Uterus (tissue), 4 donors: ENCODE data around the gene BRMS1L. TPM values are rescaled to one million over a fixed set of nuclear protein-coding genes. Genes with fewer than 3 reads are reported as not detected.

Source experiments
- DNase-seq, 2 donors: peaks; one replicate each; pipeline ENCODE4 v3.0.0-alpha.2; 2019 to 2020
- H3K27ac ChIP-seq, 2 donors: fragments of 200-600 bp; sonication (generic); 1 replicate in 1 of 2; 2 replicates in 1 of 2; pipeline ENCODE4 v1.5.1; 2016 to 2018
- H3K27me3 ChIP-seq, 2 donors: fragments of 200-600 bp; sonication (generic); one replicate each; pipeline ENCODE4 v1.5.1; 2018 to 2019; ENCODE audit warnings: control low read depth in 1 of 2
- H3K36me3 ChIP-seq, 2 donors: fragments of 200-600 bp; sonication (generic); one replicate each; pipeline ENCODE4 v1.5.1; 2019; ENCODE audit warnings: control low read depth in 1 of 2
- H3K4me1 ChIP-seq, 2 donors: fragments of 200-600 bp; sonication (generic); one replicate each; pipeline ENCODE4 v1.5.1; 2018 to 2019; ENCODE audit warnings: control low read depth in 1 of 2
- H3K4me3 ChIP-seq, 2 donors: fragments of 200-600 bp; sonication (generic); 1 replicate in 1 of 2; 2 replicates in 1 of 2; pipeline ENCODE4 v1.5.1; 2018 to 2019; ENCODE audit warnings: mild to moderate bottlenecking in 1 of 2
- H3K9me3 ChIP-seq, 2 donors: fragments of 200-600 bp; sonication (generic); one replicate each; pipeline ENCODE4 v1.5.1; 2019; ENCODE audit warnings: control low read depth in 1 of 2
- POLR2A ChIP-seq, 2 donors: fragments of 450-650 bp; IDR thresholded peaks; one replicate each; pipeline ENCODE4 v1.6.1; 2016; ENCODE audit warnings: antibody characterized with exemption in 2 of 2, mild to moderate bottlenecking in 1 of 2, moderate library complexity in 1 of 2
- intact Hi-C: fragments of 100-400 bp; cut with DNase I; formaldehyde crosslinking; loops from one replicate; pipeline ENCODE4 v1.15.1; 2023; ENCODE audit warnings: low total_unique reads
- total RNA-seq, 4 donors: library from RNA; depleted of rRNA in 3 of 4; stranded (reverse); fragments of >200 nt in 3 of 4; gene quantifications; one replicate each; pipeline versions ENCODE4 v1.1.0 to v1.2.4, GENCODE V29; 2014 to 2023
- TF ChIP-seq, protein P1 (sequence below), 4 experiments: fragments of 200-600 bp in 2 of 4; fragments of 450-650 bp in 2 of 4; sonication (generic) in 2 of 4; IDR thresholded peaks; one replicate each; pipeline ENCODE4 v1.5.1; 2016 to 2019; ENCODE audit warnings: antibody characterized with exemption in 4 of 4, mild to moderate bottlenecking in 2 of 4, moderate library complexity in 1 of 4
- donor health status: DM: yes; HTN: yes; CAD: no.

BRMS1L gene
- total RNA-seq, 4 donors from 2014 or later, result 1.5 to 16.3 (median 8.5) TPM

DNA sequence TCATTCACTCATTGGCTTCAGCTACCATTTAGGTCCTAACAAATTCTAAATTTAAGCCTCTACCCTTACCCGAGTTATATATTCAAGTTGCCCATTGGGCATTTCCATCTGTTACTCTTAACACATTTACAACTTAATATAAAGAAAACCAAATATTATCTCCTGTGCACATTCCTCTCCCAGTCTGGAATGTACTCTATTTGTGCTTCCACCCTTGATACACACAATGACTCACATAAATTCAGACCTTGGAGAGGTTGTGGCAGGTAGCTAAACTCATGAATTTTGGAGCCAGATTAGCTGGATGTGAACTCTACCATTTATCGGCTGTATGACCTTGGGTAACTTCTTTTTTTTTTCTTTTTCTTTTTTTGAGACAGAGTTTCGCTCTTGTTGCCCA is 51.1 kb downstream of the BRMS1L start:
- no peaks in the 10 kb centered on the region for H3K36me3 ChIP-seq
- TF ChIP-seq, protein P1, sequence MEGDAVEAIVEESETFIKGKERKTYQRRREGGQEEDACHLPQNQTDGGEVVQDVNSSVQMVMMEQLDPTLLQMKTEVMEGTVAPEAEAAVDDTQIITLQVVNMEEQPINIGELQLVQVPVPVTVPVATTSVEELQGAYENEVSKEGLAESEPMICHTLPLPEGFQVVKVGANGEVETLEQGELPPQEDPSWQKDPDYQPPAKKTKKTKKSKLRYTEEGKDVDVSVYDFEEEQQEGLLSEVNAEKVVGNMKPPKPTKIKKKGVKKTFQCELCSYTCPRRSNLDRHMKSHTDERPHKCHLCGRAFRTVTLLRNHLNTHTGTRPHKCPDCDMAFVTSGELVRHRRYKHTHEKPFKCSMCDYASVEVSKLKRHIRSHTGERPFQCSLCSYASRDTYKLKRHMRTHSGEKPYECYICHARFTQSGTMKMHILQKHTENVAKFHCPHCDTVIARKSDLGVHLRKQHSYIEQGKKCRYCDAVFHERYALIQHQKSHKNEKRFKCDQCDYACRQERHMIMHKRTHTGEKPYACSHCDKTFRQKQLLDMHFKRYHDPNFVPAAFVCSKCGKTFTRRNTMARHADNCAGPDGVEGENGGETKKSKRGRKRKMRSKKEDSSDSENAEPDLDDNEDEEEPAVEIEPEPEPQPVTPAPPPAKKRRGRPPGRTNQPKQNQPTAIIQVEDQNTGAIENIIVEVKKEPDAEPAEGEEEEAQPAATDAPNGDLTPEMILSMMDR (IDR thresholded peaks at IDR 0.05), result no peak
- no peak for TF ChIP-seq POLR2A (IDR thresholded peaks at IDR 0.05)
- intact Hi-C loops, result no loop called here
- no peak overlapping the region for H3K27ac ChIP-seq
- no peak for DNase-seq
- no peaks in the 10 kb centered on the region for H3K9me3 ChIP-seq
- no peak overlapping the region for H3K4me3 ChIP-seq
- H3K27me3 ChIP-seq, result no peaks in the 10 kb centered on the region
- H3K4me1 ChIP-seq, result no peaks in the 10 kb centered on the region

DNA sequence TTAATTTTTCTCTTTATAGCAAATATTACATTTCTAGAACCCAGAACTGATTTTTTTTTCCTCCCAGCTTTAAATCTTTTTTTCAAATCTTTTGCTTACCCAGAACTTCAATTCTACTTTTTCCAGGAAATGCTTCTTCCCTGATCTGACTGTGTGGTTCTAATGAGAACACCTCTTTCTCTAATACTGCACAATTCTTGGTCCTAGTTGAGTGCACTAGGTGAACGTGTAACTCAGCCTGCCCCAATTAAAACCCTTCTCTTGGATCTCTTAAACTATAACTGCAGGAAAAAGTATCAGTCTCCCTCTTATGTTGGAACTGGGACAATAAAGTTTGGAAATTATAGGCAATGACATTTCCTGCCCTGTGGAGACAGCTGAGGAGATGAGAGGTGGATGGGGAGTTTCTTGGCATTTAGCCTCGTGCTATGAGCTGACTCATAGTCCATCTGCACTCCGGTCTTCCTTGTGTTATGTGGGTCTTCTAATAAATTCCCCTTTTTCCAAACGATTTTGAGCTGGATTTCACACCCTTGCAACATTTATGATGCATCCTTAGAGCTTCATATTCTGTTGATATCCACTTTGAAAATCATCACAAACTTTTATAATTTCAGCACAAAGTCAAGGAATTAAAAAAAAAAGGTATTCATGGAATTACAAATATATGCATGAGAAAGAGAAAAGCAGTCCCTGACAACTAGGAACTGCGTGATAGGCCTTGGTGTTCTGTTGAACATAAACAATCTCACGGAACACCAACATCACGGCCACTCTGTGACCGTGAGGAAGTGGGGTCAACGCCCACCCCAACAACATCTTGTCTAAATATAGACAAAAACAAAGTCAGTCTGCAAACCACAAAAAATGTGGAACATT is 52.4 kb downstream of the BRMS1L start:
- no peaks in the 10 kb centered on the region for H3K9me3 ChIP-seq
- no peaks in the 10 kb centered on the region for H3K4me1 ChIP-seq
- TF ChIP-seq POLR2A (IDR thresholded peaks at IDR 0.05), result no peak
- TF ChIP-seq, protein P1 (IDR thresholded peaks at IDR 0.05), result no peak
- no peak overlapping the region for H3K4me3 ChIP-seq
- peak; percentile 41 to 49 for DNase-seq
- H3K27ac ChIP-seq, result peak overlapping the region in 1 of 2 donors; percentile 16
- H3K27me3 ChIP-seq, result no peaks in the 10 kb centered on the region
- no peaks in the 10 kb centered on the region for H3K36me3 ChIP-seq
- intact Hi-C loops, result no loop called here

GRCh38 chr14:35879151-35879648 is 53.1 kb downstream of the BRMS1L start:
- H3K27ac ChIP-seq, result peak overlapping the region in 1 of 2 donors; percentile 16
- DNase-seq, result no peak
- H3K36me3 ChIP-seq, result no peaks in the 10 kb centered on the region
- TF ChIP-seq, protein P1 (IDR thresholded peaks at IDR 0.05), result no peak
- TF ChIP-seq POLR2A (IDR thresholded peaks at IDR 0.05), result no peak
- H3K4me3 ChIP-seq, result no peak overlapping the region
- intact Hi-C loops, result no loop called here
- H3K27me3 ChIP-seq, result no peaks in the 10 kb centered on the region
- no peaks in the 10 kb centered on the region for H3K4me1 ChIP-seq
- H3K9me3 ChIP-seq, result no peaks in the 10 kb centered on the region

DNA sequence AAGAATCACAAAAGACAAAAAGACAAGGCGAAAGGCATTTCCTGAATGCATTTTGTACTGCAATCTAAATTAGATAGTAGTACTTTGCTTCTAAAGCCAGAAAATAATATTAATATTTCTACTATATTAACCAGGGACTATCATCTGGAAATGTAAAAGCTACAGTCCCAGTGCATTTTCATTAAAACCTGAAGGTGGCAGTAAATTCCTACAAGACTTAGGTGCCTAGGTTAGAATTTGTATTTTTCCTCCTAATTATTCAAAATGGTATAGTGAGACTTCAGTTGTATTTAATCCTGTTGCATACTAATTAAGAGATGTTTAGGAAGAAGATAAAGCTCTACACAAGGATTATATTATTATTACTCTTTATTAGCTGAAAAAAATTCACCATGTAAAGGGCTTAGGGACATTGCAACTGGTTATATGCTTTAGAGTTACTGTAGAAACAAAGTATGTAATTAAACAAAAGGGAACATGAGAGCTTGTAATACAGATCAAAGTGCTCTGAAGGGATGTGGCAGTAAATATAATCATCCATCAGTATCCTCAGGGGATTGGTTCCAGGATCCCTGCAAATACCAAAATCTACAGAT is 53.6 kb downstream of the BRMS1L start:
- intact Hi-C loops, result no loop called here
- no peak for DNase-seq

More for the DNA sequence above, 53.6 kb downstream of the BRMS1L start:
- Histone ChIP-seq H3K4me3 (no peak overlapping the region), H3K27ac (no peak overlapping the region), H3K9me3 (no peaks in the 10 kb centered on the region), H3K4me1 (no peaks in the 10 kb centered on the region), H3K27me3 (no peaks in the 10 kb centered on the region), H3K36me3 (no peaks in the 10 kb centered on the region)
- no peak for TF ChIP-seq POLR2A (IDR thresholded peaks at IDR 0.05)
- TF ChIP-seq, protein P1 (IDR thresholded peaks at IDR 0.05), result peak in 1 of 4 experiments; percentile 2
